HG02678 (cell line): Measurements from ENCODE around the gene PBX3.
A peak's percentile ranks its signal among the peaks of the same experiment; 100 is the strongest.

Experiments
- ATAC-seq: cut with Tn5 transposase; IDR thresholded peaks from one replicate; pipeline ENCODE4 v1.9.1; 2021; ENCODE audit warnings: mild to moderate bottlenecking, moderate library complexity; ENCODE audit not compliant: unreplicated experiment

Gene PBX3

GRCh38 chr9:125747053-125747764 is at the start of gene PBX3:
Gene PBX3 (plus strand): TSS chr9:125747373.
- ATAC-seq, result peak; percentile 17

DNA sequence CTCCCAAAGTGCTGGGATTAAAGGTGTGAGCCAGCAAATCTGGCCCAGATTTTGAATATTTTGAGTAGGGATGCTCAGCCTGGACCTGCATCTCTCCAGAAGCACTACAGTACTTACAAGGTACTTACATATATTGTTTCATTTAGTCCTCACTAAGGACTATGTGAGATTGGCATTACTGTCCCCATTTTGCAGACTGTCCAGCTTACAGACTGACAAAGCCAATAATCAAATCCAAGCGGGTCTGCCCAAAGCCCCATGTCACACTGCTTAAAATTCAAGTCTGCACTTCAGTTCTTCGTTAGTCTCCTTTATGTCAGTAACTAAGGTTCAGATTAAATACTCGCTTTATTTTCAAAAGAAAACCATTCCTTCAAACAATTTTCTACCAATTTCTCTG is 47.3 kb upstream of the PBX3 start:
- ATAC-seq, result no peak

DNA sequence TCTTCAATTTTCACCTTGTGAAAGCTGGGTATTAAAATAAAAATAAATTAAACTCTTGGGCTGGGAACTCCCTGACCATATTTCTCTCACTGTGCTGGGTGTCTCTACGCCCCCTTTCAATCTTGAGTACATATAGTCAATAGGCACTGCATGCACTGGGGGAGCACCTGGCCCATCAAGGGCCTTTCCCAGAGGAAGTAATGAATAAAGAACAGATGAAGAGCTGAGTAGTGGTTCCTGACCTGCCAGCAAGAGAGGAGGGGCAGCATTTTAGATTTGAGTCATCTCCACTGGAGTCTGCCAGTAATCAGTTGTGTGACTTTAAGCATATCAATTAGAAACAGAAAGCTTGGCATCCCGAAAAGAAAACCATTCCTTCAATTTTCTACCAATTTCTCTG is 46.4 kb upstream of the PBX3 start:
- ATAC-seq, result peak; percentile 89

DNA sequence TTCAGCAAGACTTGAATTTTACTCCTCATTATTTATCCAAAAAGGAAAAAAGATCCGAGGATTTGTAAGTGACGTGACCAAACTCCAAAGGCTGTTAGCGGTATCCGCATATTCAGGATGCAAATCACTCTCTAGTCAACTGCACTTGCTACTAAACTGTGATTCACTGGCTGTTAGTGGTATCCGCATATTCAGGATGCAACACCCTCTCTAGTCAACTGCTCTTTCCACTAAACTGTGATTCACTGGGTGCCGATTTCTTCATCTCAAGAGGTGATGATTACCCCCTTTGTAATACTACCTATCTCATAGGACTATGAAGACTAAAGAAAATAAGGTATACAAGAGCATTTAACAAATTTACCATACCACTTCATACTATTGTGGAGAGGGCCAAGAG is 45.8 kb upstream of the PBX3 start:
- ATAC-seq, result no peak

- no peak for ATAC-seq
Observed at GRCh38 chr9:125703662-125704061, 43.5 kb upstream of the PBX3 start.

DNA sequence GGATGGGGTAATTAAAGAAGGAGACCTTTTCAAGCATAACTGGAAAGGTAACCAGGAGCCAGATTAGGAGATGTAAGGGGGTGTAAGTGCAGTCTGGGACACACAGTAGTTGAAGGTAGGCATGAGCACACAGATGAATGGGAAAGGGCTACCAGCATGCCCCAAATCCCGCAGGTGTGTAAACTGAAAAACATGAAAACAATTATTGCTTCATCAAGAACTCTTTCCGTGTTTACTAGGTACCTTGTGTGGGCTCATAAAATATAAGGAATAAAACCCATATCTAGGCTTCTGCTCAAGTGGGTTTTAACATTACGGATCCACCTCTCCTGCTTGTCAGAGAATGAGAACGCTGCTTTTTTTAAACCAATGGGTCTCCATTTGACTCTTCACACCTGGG is 41.3 kb upstream of the PBX3 start:
- no peak for ATAC-seq

DNA sequence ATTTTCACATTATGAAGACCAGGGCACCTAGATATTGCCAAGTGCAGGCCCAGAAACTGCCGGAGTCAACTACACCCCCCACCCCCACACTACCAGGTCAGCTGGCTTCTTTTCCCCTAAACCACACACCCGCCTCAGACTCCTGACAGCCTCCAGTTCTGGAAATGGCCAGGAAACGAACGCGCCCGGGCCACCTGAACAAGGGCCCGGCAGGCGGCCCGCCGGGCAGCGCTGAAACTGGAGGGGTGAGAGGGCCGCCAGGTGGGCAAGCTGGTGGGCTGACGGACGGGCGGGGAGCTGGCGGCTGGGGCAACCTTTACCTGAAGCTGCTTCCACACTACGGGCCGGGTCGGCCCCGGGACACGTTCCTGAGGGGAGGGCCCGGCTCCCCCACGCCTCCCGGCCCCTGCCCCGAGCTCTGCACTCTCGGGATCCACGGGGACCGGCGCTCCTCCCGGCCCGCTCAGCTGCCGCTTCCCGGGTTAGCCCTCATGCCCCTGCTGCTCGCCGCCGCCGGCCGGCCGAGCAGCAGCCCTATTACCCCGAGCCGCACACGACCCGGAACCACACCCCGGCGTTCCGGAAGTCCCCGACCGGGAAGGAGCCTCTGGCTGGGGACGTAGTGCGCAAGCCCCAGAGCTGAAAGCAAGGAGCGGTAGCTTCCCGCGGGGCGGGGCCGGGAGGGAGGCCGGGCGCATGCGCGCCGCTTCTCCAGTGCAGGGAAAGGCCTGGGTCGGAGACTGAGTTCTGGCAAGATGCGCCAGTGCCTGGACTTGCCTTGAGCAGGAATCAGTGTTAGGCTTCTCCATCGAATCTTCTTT is 40.3 kb upstream of the PBX3 start, which contains the start of gene MAPKAP1:
TSS of gene MAPKAP1 (minus strand) at position 558 of the 821 bp plus-strand sequence. CDS start 34,634 bp downstream, outside the sequence.
- ATAC-seq, result peak; percentile 97

GRCh38 chr9:125707472-125707804 is 39.7 kb upstream of the PBX3 start:
- peak; percentile 15 for ATAC-seq

DNA sequence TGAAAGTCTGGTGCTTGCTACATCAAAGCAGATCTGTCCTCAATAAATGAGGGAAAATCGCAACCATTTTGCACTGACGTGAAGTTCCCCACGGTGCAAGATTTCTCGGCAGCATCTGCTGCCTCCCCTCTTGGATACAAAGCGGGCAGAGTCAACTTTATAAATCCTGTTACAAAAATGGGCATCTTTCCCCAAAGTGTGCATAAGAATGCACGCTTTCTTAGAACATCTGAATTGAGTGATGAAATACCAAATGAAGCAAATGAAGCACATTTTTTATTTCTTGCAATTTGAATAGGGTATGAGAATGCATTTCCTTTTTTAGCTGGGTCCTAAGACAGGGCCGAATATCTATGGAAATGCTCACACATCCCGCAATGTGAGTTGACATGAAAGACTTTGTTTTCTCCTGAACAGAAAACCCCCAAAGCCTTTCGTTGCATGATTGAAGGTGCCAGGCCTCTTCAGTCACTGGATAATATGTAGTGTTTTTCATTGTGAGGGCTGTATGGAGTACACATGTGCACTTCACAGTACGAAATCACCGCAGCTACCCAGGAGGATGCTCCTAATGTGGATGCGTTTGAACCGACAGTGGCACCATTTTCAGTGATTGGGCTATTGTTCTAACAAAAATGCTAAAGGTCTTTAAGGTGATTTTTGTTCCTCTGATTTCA is 20.6 kb upstream of the PBX3 start:
- no peak for ATAC-seq

- ATAC-seq, result no peak
Observed at GRCh38 chr9:125730168-125730567, 17.0 kb upstream of the PBX3 start.

DNA sequence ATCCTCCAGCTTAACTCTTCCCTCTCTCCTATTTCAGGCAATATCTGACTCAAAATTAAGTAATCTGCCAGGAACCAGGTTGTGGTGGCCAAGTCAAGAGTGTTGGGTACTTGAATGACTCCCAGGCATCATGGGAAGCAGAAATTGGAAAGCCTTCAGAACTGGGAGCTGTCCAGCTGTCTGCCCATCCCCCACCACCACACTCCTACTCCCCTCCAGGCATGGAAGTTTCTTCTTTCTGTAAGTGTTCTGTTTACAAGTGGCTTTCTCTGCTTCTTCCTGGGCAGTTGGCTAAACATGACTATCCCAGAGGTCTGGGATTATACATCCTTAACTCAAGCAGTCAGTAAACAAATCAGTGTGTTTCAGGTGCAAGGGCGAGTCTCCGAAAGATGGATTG is 14.6 kb upstream of the PBX3 start:
- no peak for ATAC-seq

GRCh38 chr9:125739436-125739835 is 7.7 kb upstream of the PBX3 start:
- no peak for ATAC-seq

DNA sequence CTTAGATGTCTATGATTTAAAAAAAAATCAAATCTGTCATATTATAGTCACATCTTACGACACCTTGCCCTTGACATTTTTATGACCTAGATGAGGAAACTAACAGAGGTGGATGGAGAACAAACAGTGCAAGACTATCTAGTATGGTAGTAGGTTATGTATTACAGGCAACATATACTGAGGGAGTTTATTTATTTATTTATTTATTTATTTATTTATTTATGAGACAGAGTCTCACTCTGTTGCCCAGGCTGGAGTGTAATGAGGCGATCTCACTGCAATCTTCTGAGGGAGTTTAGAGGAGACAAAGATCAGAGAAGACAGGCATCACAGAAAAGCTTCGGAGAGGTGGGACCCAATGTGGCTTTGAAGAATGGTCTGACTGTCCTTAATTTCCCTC is 4.5 kb upstream of the PBX3 start:
- no peak for ATAC-seq

DNA sequence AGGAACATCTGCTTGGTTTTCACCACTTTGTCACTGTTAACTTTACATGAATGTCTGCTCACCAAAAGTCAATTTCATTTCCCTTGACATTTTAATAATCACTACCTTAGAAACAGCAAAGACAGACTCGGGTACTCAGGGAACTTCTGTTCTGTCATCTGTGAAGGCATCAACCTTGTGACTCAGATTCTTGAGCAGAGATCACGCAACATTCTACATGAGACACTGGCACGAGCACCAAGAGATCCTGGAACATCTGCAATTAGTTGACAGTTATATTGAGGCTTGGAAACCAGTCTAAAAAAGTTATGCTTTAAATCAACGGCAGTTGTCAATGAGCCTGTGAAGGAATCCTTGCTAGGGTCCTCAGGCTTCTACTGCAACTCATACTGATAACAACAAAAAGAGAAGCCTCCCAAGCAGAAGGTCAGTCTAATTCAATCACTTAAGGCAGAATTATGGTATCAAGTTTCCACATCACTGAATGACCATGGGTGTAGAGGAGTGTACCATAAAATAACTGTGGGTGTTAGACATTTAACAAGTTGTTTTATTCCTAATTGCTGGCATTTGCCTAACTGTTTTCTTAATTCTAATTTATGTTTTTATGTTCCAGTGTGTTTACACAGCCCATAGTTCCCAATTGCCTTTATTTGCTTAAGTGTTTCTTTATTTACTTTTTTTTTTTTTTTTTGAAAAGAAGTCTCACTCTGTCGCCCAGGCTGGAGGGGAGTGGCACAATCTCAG is 3.3 kb upstream of the PBX3 start:
- ATAC-seq, result no peak

GRCh38 chr9:125744616-125745015 is 2.6 kb upstream of the PBX3 start:
- ATAC-seq, result no peak

DNA sequence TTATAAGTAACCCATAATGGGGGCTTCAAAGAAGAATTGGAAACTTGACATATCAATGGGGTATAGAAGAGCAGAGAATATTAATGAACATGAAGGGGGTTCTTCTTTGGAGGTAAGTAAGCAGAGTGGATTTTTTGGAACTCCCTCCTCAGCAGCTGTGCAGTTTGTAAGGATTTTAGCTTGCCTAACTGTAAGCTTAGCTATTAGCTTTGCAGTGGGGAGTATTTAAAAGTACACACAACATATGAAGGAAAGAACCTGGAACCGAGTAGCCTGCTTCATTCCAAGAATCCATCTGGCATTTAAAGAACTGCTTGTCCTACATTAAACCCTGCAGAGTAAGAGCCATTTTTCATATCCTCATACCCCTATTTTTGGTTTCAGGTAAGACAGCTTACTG is 2.2 kb upstream of the PBX3 start:
- ATAC-seq, result no peak

- ATAC-seq, result no peak
Observed at GRCh38 chr9:125745682-125746016, 1.5 kb upstream of the PBX3 start.

- ATAC-seq, result peak; percentile 73
Observed at GRCh38 chr9:125746017-125746773, 978 bp upstream of the PBX3 start.

DNA sequence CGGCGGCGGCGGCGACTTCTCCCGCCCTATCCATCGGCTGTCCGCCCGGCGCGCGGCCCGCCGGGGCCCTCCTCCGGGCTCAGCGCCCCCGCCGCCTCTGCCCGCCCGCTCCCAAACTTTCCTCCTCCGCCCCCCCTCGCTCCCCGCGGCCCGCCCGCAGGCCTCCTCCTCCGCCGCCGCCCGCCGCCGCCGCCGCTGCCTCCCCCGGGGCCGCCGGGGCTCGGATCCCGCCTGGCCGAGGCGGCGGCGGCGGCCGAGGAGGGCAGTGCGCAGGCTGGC is 460 bp upstream of the PBX3 start:
- no peak for ATAC-seq

- ATAC-seq, result no peak
Observed at GRCh38 chr9:125747765-125748445, 732 bp downstream of the PBX3 start.
